Stimulated activated naive B cell treated with anti-CD40 and anti-IgM and Interleukin-4, amounts not matched to agents 10 μg/mL and 1 μg/mL and 100 μg/mL, for 72 hours (primary cell): ENCODE data around the gene OXNAD1.

Source experiments
- ATAC-seq, 2 donors: fragments of 150-1000 bp; cut with Tn5 transposase; replicated peaks; 2 replicates each; pipeline ENCODE4 v1.10.0; 2021; ENCODE audit warnings: moderate library complexity in 1 of 2
- DNase-seq: peaks from one replicate; pipeline ENCODE4 v3.0.0; 2021
- H3K27ac Mint-ChIP-seq: one replicate; pipeline ENCODE4 v1.8.0; 2022; ENCODE audit warnings: mild to moderate bottlenecking, mixed read lengths
- H3K27me3 Mint-ChIP-seq, 2 donors: one replicate each; pipeline ENCODE4 v1.8.0; 2022; ENCODE audit warnings: mixed read lengths in 2 of 2
- H3K36me3 Mint-ChIP-seq, 2 donors: one replicate each; pipeline ENCODE4 v1.8.0; 2022; ENCODE audit warnings: mixed read lengths in 2 of 2, mild to moderate bottlenecking in 1 of 2
- H3K4me1 Mint-ChIP-seq, 2 donors: one replicate each; pipeline ENCODE4 v1.8.0; 2022; ENCODE audit warnings: mixed read lengths in 2 of 2, mild to moderate bottlenecking in 1 of 2
- H3K4me3 Mint-ChIP-seq, 2 donors: one replicate each; pipeline ENCODE4 v1.8.0; 2022; ENCODE audit warnings: mild to moderate bottlenecking in 2 of 2, mixed read lengths in 2 of 2, moderate library complexity in 1 of 2
- H3K9me3 Mint-ChIP-seq, 2 donors: one replicate each; pipeline ENCODE4 v1.8.0; 2022; ENCODE audit warnings: mixed read lengths in 2 of 2, mild to moderate bottlenecking in 1 of 2

OXNAD1 gene

DNA sequence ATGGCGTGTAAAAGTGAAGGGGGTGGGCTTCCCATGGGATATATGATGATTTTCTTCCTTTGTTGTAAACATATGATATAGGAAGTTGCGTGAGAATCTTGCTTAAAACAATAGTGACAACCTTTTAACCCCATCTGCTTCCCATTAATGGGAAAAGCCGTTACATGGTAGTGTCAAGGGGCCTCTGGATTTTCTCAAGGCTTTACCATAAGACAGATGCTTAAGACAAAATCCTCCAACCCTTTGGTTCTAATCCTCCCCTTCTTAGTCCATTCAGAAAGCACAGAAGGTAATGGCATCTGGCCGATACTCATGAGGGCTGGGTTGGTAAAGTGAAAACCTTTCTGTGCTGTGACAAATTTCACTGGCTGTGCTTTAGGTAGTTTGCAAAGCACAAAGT lies 25.2 kb upstream of the OXNAD1 start:
- no peaks in the 10 kb centered on the region for H3K9me3 Mint-ChIP-seq
- no peak for ATAC-seq
- no peak overlapping the region for H3K4me3 Mint-ChIP-seq
- no peaks in the 10 kb centered on the region for H3K36me3 Mint-ChIP-seq
- DNase-seq, result no peak
- peaks cover 0 to 4% of the 10 kb centered on the region in 2 donors for H3K27me3 Mint-ChIP-seq
- no peaks in the 10 kb centered on the region for H3K4me1 Mint-ChIP-seq
- H3K27ac Mint-ChIP-seq, result no peak overlapping the region

DNA sequence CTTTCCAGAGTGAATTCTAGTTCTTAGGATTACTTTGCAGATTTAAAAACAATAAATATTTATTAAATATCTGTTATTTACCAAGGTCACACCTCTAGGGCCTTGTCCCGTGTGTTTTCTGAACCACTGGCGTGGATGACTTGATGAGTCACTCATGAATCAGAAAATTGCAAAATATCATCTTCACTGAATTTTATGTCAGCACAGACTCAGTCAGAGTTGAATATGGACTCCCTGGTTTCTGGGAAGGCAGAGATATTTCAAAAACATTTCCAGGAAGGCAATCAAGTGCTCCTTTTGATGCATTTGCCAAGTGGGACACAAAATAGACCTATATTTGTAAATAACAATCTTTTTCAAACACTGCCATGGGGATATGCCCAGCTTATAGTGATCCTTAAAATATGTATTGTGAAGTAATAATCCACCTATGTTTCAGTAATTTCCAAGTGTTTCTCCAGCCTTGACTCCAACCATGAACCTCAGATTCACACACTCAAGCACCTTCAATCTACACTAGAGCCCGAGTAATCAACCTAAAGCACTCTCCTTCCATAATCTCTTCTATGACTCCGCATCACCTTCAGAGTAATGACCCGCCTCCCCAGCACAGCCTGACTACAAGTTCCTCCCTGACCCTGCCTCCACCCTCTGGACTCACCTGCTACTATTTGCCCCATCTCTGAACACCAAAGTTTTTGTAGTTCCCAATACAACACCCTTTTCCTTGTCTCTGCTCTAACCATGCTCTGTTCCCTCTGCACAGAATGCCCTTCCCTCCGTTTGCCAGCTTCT lies 24.6 kb upstream of the OXNAD1 start:
- ATAC-seq (no peak), DNase-seq (no peak)
- H3K4me3 Mint-ChIP-seq, result no peak overlapping the region
- no peaks in the 10 kb centered on the region for H3K36me3 Mint-ChIP-seq
- no peaks in the 10 kb centered on the region for H3K4me1 Mint-ChIP-seq
- no peaks in the 10 kb centered on the region for H3K9me3 Mint-ChIP-seq
- peaks cover 0 to 4% of the 10 kb centered on the region in 2 donors for H3K27me3 Mint-ChIP-seq
- no peak overlapping the region for H3K27ac Mint-ChIP-seq

GRCh38 chr3:16241225-16241624 lies 23.8 kb upstream of the OXNAD1 start:
- Mint-ChIP-seq H3K4me1 (no peaks in the 10 kb centered on the region), H3K36me3 (no peaks in the 10 kb centered on the region)

GRCh38 chr3:16242177-16242576 lies 22.8 kb upstream of the OXNAD1 start:
- Mint-ChIP-seq H3K4me1 (peaks cover 2 to 5% of the 10 kb centered on the region in 2 donors), H3K36me3 (no peaks in the 10 kb centered on the region), H3K27me3 (peaks cover 0 to 4% of the 10 kb centered on the region in 2 donors), H3K4me3 (no peak overlapping the region), H3K9me3 (no peaks in the 10 kb centered on the region), H3K27ac (no peak overlapping the region)
- DNase-seq, result no peak
- no peak for ATAC-seq

More at GRCh38 chr3:16241225-16241624, 23.8 kb upstream of the OXNAD1 start:
- DNase-seq (no peak), ATAC-seq (no peak)
- H3K4me3 Mint-ChIP-seq, result no peak overlapping the region
- peaks cover 0 to 4% of the 10 kb centered on the region in 2 donors for H3K27me3 Mint-ChIP-seq
- no peaks in the 10 kb centered on the region for H3K9me3 Mint-ChIP-seq
- no peak overlapping the region for H3K27ac Mint-ChIP-seq

- DNase-seq (no peak), ATAC-seq (no peak)
- no peak overlapping the region for H3K27ac Mint-ChIP-seq
- no peaks in the 10 kb centered on the region for H3K9me3 Mint-ChIP-seq
- peaks cover 0 to 9% of the 10 kb centered on the region in 2 donors for H3K27me3 Mint-ChIP-seq
- no peak overlapping the region for H3K4me3 Mint-ChIP-seq
- H3K4me1 Mint-ChIP-seq, result peaks cover 6 to 12% of the 10 kb centered on the region in 2 donors
- no peaks in the 10 kb centered on the region for H3K36me3 Mint-ChIP-seq
Measured at GRCh38 chr3:16243706-16244490, 21.1 kb upstream of the OXNAD1 start.

- Mint-ChIP-seq H3K27ac (no peak overlapping the region), H3K27me3 (peaks cover 0 to 9% of the 10 kb centered on the region in 2 donors), H3K4me3 (no peak overlapping the region), H3K4me1 (peaks cover 6 to 12% of the 10 kb centered on the region in 2 donors), H3K36me3 (no peaks in the 10 kb centered on the region), H3K9me3 (no peaks in the 10 kb centered on the region)
- ATAC-seq (no peak), DNase-seq (no peak)
Measured at GRCh38 chr3:16245609-16246008, 19.4 kb upstream of the OXNAD1 start.

GRCh38 chr3:16247282-16248061 lies 17.5 kb upstream of the OXNAD1 start:
- ATAC-seq (peak; percentile 93 to 94), DNase-seq (peak; percentile 68)
- H3K27ac Mint-ChIP-seq, result peak overlapping the region; percentile 42
- H3K36me3 Mint-ChIP-seq, result no peaks in the 10 kb centered on the region
- H3K4me1 Mint-ChIP-seq, result peaks cover 9 to 18% of the 10 kb centered on the region in 2 donors
- peak overlapping the region; percentile 48 to 61 for H3K4me3 Mint-ChIP-seq
- H3K9me3 Mint-ChIP-seq, result no peaks in the 10 kb centered on the region
- peaks cover 0 to 13% of the 10 kb centered on the region in 2 donors for H3K27me3 Mint-ChIP-seq

GRCh38 chr3:16248556-16248955 lies 16.5 kb upstream of the OXNAD1 start:
- ATAC-seq (no peak), DNase-seq (no peak)
- H3K27me3 Mint-ChIP-seq, result peaks cover 0 to 10% of the 10 kb centered on the region in 2 donors
- H3K36me3 Mint-ChIP-seq, result no peaks in the 10 kb centered on the region
- no peak overlapping the region for H3K4me3 Mint-ChIP-seq
- peaks cover 14 to 25% of the 10 kb centered on the region in 2 donors for H3K4me1 Mint-ChIP-seq
- H3K27ac Mint-ChIP-seq, result no peak overlapping the region
- H3K9me3 Mint-ChIP-seq, result no peaks in the 10 kb centered on the region

GRCh38 chr3:16249336-16249735 lies 15.7 kb upstream of the OXNAD1 start:
- no peak overlapping the region for H3K4me3 Mint-ChIP-seq
- no peak for DNase-seq

DNA sequence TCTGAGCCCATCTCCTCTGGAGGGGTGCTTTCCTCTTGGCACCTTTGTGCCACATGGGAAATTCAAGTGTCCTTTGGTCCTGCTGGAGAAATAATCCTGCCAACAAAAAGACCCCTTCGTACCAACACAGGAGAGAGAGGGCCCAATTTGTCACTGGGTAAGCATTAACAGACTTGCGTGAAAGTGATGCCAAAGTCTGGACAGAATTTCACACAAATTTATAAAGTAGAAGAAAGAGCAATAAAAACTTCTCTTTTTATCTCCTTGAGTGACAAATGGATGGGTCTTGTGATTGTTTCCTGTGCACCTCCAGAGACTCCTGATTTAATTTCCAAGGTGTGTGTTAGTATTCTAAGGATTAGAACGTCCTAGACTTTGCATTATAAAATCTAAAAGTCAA lies 15.1 kb upstream of the OXNAD1 start:
- H3K4me3 Mint-ChIP-seq, result no peak overlapping the region
- peaks cover 0 to 8% of the 10 kb centered on the region in 2 donors for H3K27me3 Mint-ChIP-seq
- peaks cover 14 to 25% of the 10 kb centered on the region in 2 donors for H3K4me1 Mint-ChIP-seq
- no peaks in the 10 kb centered on the region for H3K9me3 Mint-ChIP-seq
- DNase-seq (no peak), ATAC-seq (no peak)
- no peak overlapping the region for H3K27ac Mint-ChIP-seq
- H3K36me3 Mint-ChIP-seq, result peaks cover 0 to 2% of the 10 kb centered on the region in 2 donors

More at GRCh38 chr3:16249336-16249735, 15.7 kb upstream of the OXNAD1 start:
- no peaks in the 10 kb centered on the region for H3K36me3 Mint-ChIP-seq
- H3K27me3 Mint-ChIP-seq, result peaks cover 0 to 8% of the 10 kb centered on the region in 2 donors
- peak in 1 of 2 donors; percentile 20 for ATAC-seq
- peaks cover 14 to 25% of the 10 kb centered on the region in 2 donors for H3K4me1 Mint-ChIP-seq
- no peaks in the 10 kb centered on the region for H3K9me3 Mint-ChIP-seq
- no peak overlapping the region for H3K27ac Mint-ChIP-seq

DNA sequence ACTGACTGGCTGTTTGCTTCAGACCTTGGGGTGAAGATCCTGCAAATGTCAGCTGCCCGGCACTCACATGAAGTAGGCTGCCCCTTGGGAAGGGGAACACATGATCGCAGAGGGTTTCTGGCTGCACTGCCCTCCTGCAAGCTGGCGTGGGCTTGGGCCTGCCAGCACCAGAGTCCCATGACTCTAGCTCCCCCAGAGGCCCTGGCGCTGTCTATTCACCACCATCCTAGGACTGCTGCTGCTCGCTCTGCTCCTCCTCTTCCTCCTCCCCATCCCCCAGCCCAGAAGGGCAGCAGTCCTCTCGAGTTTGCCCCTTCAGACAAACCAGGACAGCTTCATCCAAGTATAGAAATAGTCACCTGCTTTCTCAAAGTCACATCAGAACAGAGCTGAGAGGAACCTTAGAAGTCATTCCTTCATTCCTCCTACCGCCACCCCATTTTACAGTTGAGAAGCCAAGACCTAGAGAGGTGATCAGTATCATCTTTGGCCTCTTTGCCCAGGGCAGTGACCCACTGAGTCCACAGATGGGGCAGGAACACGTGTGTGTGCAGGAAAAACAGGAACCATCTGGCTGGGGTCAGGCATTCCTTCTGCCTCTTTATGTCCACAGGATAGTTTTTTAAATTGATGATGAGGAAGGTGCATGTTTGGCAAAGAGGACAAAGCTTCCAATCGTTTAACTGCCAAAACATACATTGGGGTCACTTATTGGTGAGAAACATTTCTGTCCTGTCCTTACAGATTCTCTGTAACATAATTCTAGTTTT lies 13.5 kb upstream of the OXNAD1 start:
- no peak for DNase-seq
- no peak for ATAC-seq
- no peaks in the 10 kb centered on the region for H3K9me3 Mint-ChIP-seq
- H3K27me3 Mint-ChIP-seq, result peaks cover 0 to 8% of the 10 kb centered on the region in 2 donors
- peaks cover 14 to 25% of the 10 kb centered on the region in 2 donors for H3K4me1 Mint-ChIP-seq
- H3K4me3 Mint-ChIP-seq, result no peak overlapping the region
- no peak overlapping the region for H3K27ac Mint-ChIP-seq
- peaks cover 0 to 6% of the 10 kb centered on the region in 2 donors for H3K36me3 Mint-ChIP-seq

- Mint-ChIP-seq H3K4me3 (no peak overlapping the region), H3K27ac (no peak overlapping the region)
Measured at GRCh38 chr3:16252243-16252978, 12.6 kb upstream of the OXNAD1 start.

GRCh38 chr3:16252988-16253387 lies 12.0 kb upstream of the OXNAD1 start:
- Mint-ChIP-seq H3K27me3 (peaks cover 0 to 7% of the 10 kb centered on the region in 2 donors), H3K4me1 (peaks cover 10 to 13% of the 10 kb centered on the region in 2 donors), H3K9me3 (no peaks in the 10 kb centered on the region), H3K36me3 (peaks cover 0 to 15% of the 10 kb centered on the region in 2 donors), H3K27ac (no peak overlapping the region), H3K4me3 (no peak overlapping the region)
- no peak for DNase-seq
- peak in 1 of 2 donors; percentile 20 for ATAC-seq

More at GRCh38 chr3:16252243-16252978, 12.6 kb upstream of the OXNAD1 start:
- H3K27me3 Mint-ChIP-seq, result peaks cover 0 to 8% of the 10 kb centered on the region in 2 donors
- ATAC-seq (peak in 1 of 2 donors; percentile 53), DNase-seq (no peak)
- H3K9me3 Mint-ChIP-seq, result no peaks in the 10 kb centered on the region
- peaks cover 0 to 15% of the 10 kb centered on the region in 2 donors for H3K36me3 Mint-ChIP-seq
- peaks cover 13 to 17% of the 10 kb centered on the region in 2 donors for H3K4me1 Mint-ChIP-seq
